H1 (cell line): ENCODE results near the gene EGFLAM. TPM values are rescaled to one million over a fixed set of nuclear protein-coding genes. Genes with fewer than 3 reads are reported as not detected.

Source experiments
- CTCF ChIA-PET: fragments of 300-600 bp; sonication (Branson Sonifier 250); formaldehyde crosslinking; loops from one replicate; lab custom pipeline; 2021; ENCODE audit not compliant: partially characterized antibody; lab: Charles Lee
- POLR2A ChIA-PET: fragments of 300-600 bp; sonication (Branson Sonifier 250); formaldehyde crosslinking; loops from one replicate; lab custom pipeline; 2021; ENCODE audit warnings: inconsistent platforms; ENCODE audit not compliant: partially characterized antibody; lab: Charles Lee
- DNase-seq, 2 experiments: peaks; one replicate each; pipeline versions ENCODE4 v3.0.0 to v3.0.0-alpha.2; 2010 to 2022; ENCODE audit warnings: low spot score in 2 of 2, low read depth in 1 of 2, mixed read lengths in 1 of 2
- FAIRE-seq: peaks from 2 replicates; lab custom pipeline; 2011; peaks lifted over from hg19 to GRCh38; lab: Jason Lieb, UNC
- H2AFZ ChIP-seq: 2 replicates; pipeline ENCODE4 v1.8.1; 2012; ENCODE audit warnings: low read length, inconsistent platforms
- H2AK5ac ChIP-seq: 2 replicates; pipeline ENCODE4 v1.6.1; 2013; ENCODE audit warnings: low read depth, low read length
- H2BK120ac ChIP-seq: replicated peaks from 2 replicates; pipeline ENCODE3; 2013; ENCODE audit warnings: low read depth, low read length, inconsistent platforms
- H2BK12ac ChIP-seq: 2 replicates; pipeline ENCODE4 v1.6.1; 2013; ENCODE audit warnings: low read depth, low read length
- H2BK15ac ChIP-seq: 2 replicates; pipeline ENCODE4 v1.6.1; 2013; ENCODE audit warnings: low read length
- H2BK20ac ChIP-seq: 2 replicates; pipeline ENCODE4 v1.6.1; 2013; ENCODE audit warnings: low read length
- H2BK5ac ChIP-seq: 2 replicates; pipeline ENCODE4 v1.6.1; 2013; ENCODE audit warnings: low read depth, low read length
- H3K14ac ChIP-seq: 2 replicates; pipeline ENCODE4 v1.6.1; 2013; ENCODE audit warnings: inconsistent platforms; ENCODE audit not compliant: insufficient read length
- H3K18ac ChIP-seq: 2 replicates; pipeline ENCODE4 v1.6.1; 2013; ENCODE audit warnings: low read length; ENCODE audit errors: extremely low read depth
- H3K23ac ChIP-seq: 2 replicates; pipeline ENCODE4 v1.6.1; 2013; ENCODE audit warnings: inconsistent platforms; ENCODE audit not compliant: insufficient read length
- H3K23me2 ChIP-seq: 2 replicates; pipeline ENCODE4 v1.6.1; 2013; ENCODE audit warnings: low read depth, low read length
- H3K27ac ChIP-seq: 2 replicates; pipeline ENCODE4 v1.6.1; 2011; ENCODE audit warnings: low read depth, low read length, inconsistent platforms
- H3K27me3 ChIP-seq, 4 experiments: replicated peaks in 1 of 4; 1 replicate in 1 of 4; 2 replicates in 3 of 4; pipeline versions ENCODE4 v1.6.1 to v1.8.1; 2011 to 2013; ENCODE audit warnings: low read length in 3 of 4, mild to moderate bottlenecking in 3 of 4, inconsistent platforms in 2 of 4, mixed read lengths in 2 of 4, moderate library complexity in 1 of 4; ENCODE audit not compliant: control insufficient read depth in 3 of 4, insufficient read depth in 3 of 4; ENCODE audit errors: extremely low read depth in 1 of 4
- H3K36me3 ChIP-seq, 4 experiments: 2 replicates each; pipeline versions ENCODE4 v1.6.1 to v1.8.1; 2011 to 2013; ENCODE audit warnings: mild to moderate bottlenecking in 4 of 4, low read length in 3 of 4, moderate library complexity in 2 of 4, control low read depth in 1 of 4, inconsistent platforms in 1 of 4; ENCODE audit not compliant: insufficient read depth in 4 of 4, control insufficient read depth in 2 of 4
- H3K4ac ChIP-seq: replicated peaks from 2 replicates; pipeline ENCODE3; 2013; ENCODE audit warnings: low read length, low read depth, mixed read lengths, inconsistent platforms; ENCODE audit not compliant: insufficient read length
- H3K4me1 ChIP-seq, 4 experiments: replicated peaks in 1 of 4; 1 replicate in 1 of 4; 2 replicates in 3 of 4; pipeline versions ENCODE4 v1.6.1 to v1.8.1; 2011 to 2013; ENCODE audit warnings: low read length in 3 of 4, inconsistent platforms in 2 of 4, mixed read lengths in 1 of 4; ENCODE audit not compliant: insufficient read depth in 4 of 4, control insufficient read depth in 3 of 4
- H3K4me2 ChIP-seq, 2 experiments: 2 replicates each; pipeline versions ENCODE4 v1.6.1 to v1.8.1; 2011 to 2013; ENCODE audit warnings: low read depth in 2 of 2, low read length in 2 of 2, control low read depth in 1 of 2, inconsistent platforms in 1 of 2, mild to moderate bottlenecking in 1 of 2; ENCODE audit not compliant: insufficient read depth in 1 of 2
- H3K4me3 ChIP-seq, 4 experiments: fragments of 200-600, 300-600 bp in 1 of 4; sonication (generic), shearing (Covaris generic), sonication (Bioruptor Twin) in 1 of 4; 2 replicates each; pipeline versions ENCODE4 v1.5.1 to v1.8.1; 2011 to 2016; ENCODE audit warnings: low read length in 4 of 4, low read depth in 3 of 4, control low read depth in 2 of 4, inconsistent platforms in 2 of 4, mild to moderate bottlenecking in 2 of 4, mixed read lengths in 1 of 4, moderate library complexity in 1 of 4; ENCODE audit not compliant: insufficient read depth in 2 of 4; ENCODE audit errors: extremely low read depth in 1 of 4
- H3K56ac ChIP-seq: replicated peaks from 2 replicates; pipeline ENCODE3; 2013; ENCODE audit warnings: low read depth, mild to moderate bottlenecking, mixed read lengths, low read length, inconsistent platforms; ENCODE audit not compliant: insufficient read length
- H3K79me1 ChIP-seq: 2 replicates; pipeline ENCODE4 v1.6.1; 2013; ENCODE audit warnings: low read depth, low read length, control low read depth
- H3K79me2 ChIP-seq, 2 experiments: 2 replicates each; pipeline versions ENCODE4 v1.6.1 to v1.8.1; 2012 to 2013; ENCODE audit warnings: low read length in 2 of 2, mild to moderate bottlenecking in 2 of 2, inconsistent platforms in 1 of 2; ENCODE audit not compliant: insufficient read depth in 2 of 2, control insufficient read depth in 1 of 2
- H3K9ac ChIP-seq, 4 experiments: replicated peaks in 1 of 4; 1 replicate in 1 of 4; 2 replicates in 3 of 4; pipeline versions ENCODE4 v1.6.1 to v1.8.1; 2011 to 2013; ENCODE audit warnings: low read depth in 3 of 4, low read length in 3 of 4, control low read depth in 2 of 4, mild to moderate bottlenecking in 2 of 4, moderate library complexity in 2 of 4, inconsistent platforms in 1 of 4; ENCODE audit errors: extremely low read depth in 1 of 4
- H3K9me3 ChIP-seq, 2 experiments: 2 replicates each; pipeline versions ENCODE4 v1.6.1 to v1.8.1; 2012 to 2013; ENCODE audit warnings: mild to moderate bottlenecking in 2 of 2, moderate library complexity in 2 of 2, control low read depth in 1 of 2, inconsistent platforms in 1 of 2, low read depth in 1 of 2, low read length in 1 of 2, mixed read lengths in 1 of 2; ENCODE audit not compliant: insufficient read depth in 2 of 2
- H4K20me1 ChIP-seq, 2 experiments: replicated peaks in 1 of 2; 2 replicates each; pipeline versions ENCODE3 to v1.8.1; 2011 to 2013; ENCODE audit warnings: inconsistent platforms in 2 of 2, low read length in 2 of 2, mild to moderate bottlenecking in 1 of 2; ENCODE audit not compliant: insufficient read depth in 2 of 2, control insufficient read depth in 1 of 2
- H4K5ac ChIP-seq: 2 replicates; pipeline ENCODE4 v1.6.1; 2013; ENCODE audit warnings: low read length, low read depth, mixed read lengths, inconsistent platforms; ENCODE audit not compliant: insufficient read length
- H4K8ac ChIP-seq: 2 replicates; pipeline ENCODE4 v1.8.0; 2013; ENCODE audit warnings: mild to moderate bottlenecking, moderate library complexity, low read length, inconsistent platforms; ENCODE audit not compliant: insufficient read depth; ENCODE audit errors: extremely low read depth
- H4K91ac ChIP-seq: replicated peaks from 2 replicates; pipeline ENCODE3; 2013; ENCODE audit warnings: low read length, mixed read lengths, inconsistent platforms; ENCODE audit not compliant: insufficient read length
- ATF3 ChIP-seq: IDR thresholded peaks from 2 replicates; pipeline ENCODE4 v1.6.1; 2011; ENCODE audit warnings: low read depth, mild to moderate bottlenecking, low read length; ENCODE audit not compliant: insufficient read depth
- BACH1 ChIP-seq: IDR thresholded peaks from 2 replicates; pipeline ENCODE4 v1.6.1; 2012; ENCODE audit warnings: low read length, improper control_type of control experiment
- FOSL1 ChIP-seq: IDR thresholded peaks from 2 replicates; pipeline ENCODE4 v1.6.1; 2011; ENCODE audit warnings: mild to moderate bottlenecking, low read depth, low read length, moderate library complexity; ENCODE audit not compliant: insufficient read depth
- HDAC6 ChIP-seq: IDR thresholded peaks from one replicate; pipeline ENCODE4 v1.7.1; 2012; ENCODE audit warnings: low read depth, mild to moderate bottlenecking, inconsistent platforms, low read length, moderate library complexity
- KDM1A ChIP-seq: fragments of 200-600, 300-600 bp; sonication (generic); IDR thresholded peaks from 2 replicates; pipeline ENCODE4 v1.7.1; 2016; ENCODE audit warnings: mild to moderate bottlenecking, low read length, borderline replicate concordance
- POLR2AphosphoS5 ChIP-seq: IDR thresholded peaks from 2 replicates; pipeline ENCODE4 v1.6.1; 2011; ENCODE audit warnings: low read depth, low read length
- POU5F1 ChIP-seq: IDR thresholded peaks from 2 replicates; pipeline ENCODE4 v1.6.1; 2011; ENCODE audit warnings: low read depth, mild to moderate bottlenecking, low read length, moderate library complexity
- SP4 ChIP-seq: IDR thresholded peaks from 2 replicates; pipeline ENCODE4 v1.6.1; 2012; ENCODE audit warnings: low read length, inconsistent platforms
- TAF1 ChIP-seq: IDR thresholded peaks from 2 replicates; pipeline ENCODE4 v1.6.1; 2011; ENCODE audit warnings: mild to moderate bottlenecking, low read depth, low read length
- TBP ChIP-seq: IDR thresholded peaks from 2 replicates; pipeline ENCODE4 v1.6.1; 2011; ENCODE audit warnings: low read depth, low read length, improper control_type of control experiment
- ZNF274 ChIP-seq: IDR thresholded peaks from 2 replicates; pipeline ENCODE4 v1.7.0; 2012; ENCODE audit warnings: low read length, borderline replicate concordance; ENCODE audit errors: extremely low read depth
- WGBS, 2 experiments: shearing (Covaris generic) in 1 of 2; methylation state at CpG; one replicate each; pipeline versions ENCODE4 v1.1.6 to v1.1.7; 2013 to 2015; ENCODE audit warnings: low lambda C conversion rate in 2 of 2, mixed read lengths in 2 of 2, inconsistent platforms in 1 of 2, low coverage in 1 of 2, missing lambda C conversion rate in 1 of 2; ENCODE audit not compliant: insufficient replicate concordance in 2 of 2, insufficient coverage in 1 of 2, insufficient read length in 1 of 2; ENCODE audit errors: extremely low coverage in 1 of 2, missing lambda C conversion rate in 1 of 2; 5-methylcytosine and 5-hydroxymethylcytosine counted together
- polyA plus RNA-seq, 7 experiments: library from polyadenylated mRNA; depleted of rRNA in 3 of 7; stranded (reverse) in 5 of 7; unstranded in 2 of 7; fragments of >200 nt in 5 of 7; fragments of 200-250 nt in 2 of 7; gene quantifications; 1 replicate in 5 of 7; 2 replicates in 1 of 7; 4 replicates in 1 of 7; pipeline versions ENCODE4 v1.2.1 to v1.2.3, GENCODE V29; 2011 to 2013; ENCODE audit warnings: missing spikeins in 2 of 7, mixed read lengths in 2 of 7
- total RNA-seq: library from RNA; stranded (reverse); fragmentation: NEBNext Ultra II Directional; extraction: Animal tissue kit (Norgen Biotek cat#: 25700); gene quantifications from 2 replicates; pipeline ENCODE4 v1.2.1, GENCODE V29; 2021
- TF ChIP-seq, protein P1 (sequence below): IDR thresholded peaks from 2 replicates; pipeline ENCODE4 v1.6.1; 2012; ENCODE audit warnings: inconsistent platforms

The EGFLAM gene
- total and polyA plus RNA-seq, 2 of the 8 experiments (the other 6 are each of a cell fraction or from before 2014, with no cell fraction given) = 0.20 to 0.24 TPM

- Histone ChIP-seq H2AK5ac (no peak overlapping the region), H4K91ac (no peak overlapping the region), H4K20me1 (no peaks in the 10 kb centered on the region), H2BK12ac (no peak overlapping the region), H3K4me3 (no peak overlapping the region), H2AFZ (no peak overlapping the region), H3K27ac (no peak overlapping the region), H2BK5ac (no peak overlapping the region), H4K5ac (no peak overlapping the region), H3K36me3 (peaks cover 0 to 3% (median 0%) of the 10 kb centered on the region in 4 experiments; a peak in 2 of 8 replicates), H3K9me3 (no peaks in the 10 kb centered on the region), H3K27me3 (no peaks in the 10 kb centered on the region), H4K8ac (no peak overlapping the region), H2BK20ac (no peak overlapping the region), H2BK15ac (no peak overlapping the region), H3K23ac (no peak overlapping the region), H3K4me1 (no peaks in the 10 kb centered on the region), H3K18ac (no peak overlapping the region), H3K4me2 (no peak overlapping the region), H3K23me2 (no peaks in the 10 kb centered on the region), H3K14ac (no peak overlapping the region), H3K4ac (no peak overlapping the region), H3K79me1 (no peaks in the 10 kb centered on the region), H3K79me2 (no peaks in the 10 kb centered on the region), H2BK120ac (no peak overlapping the region), H3K9ac (no peak overlapping the region), H3K56ac (no peak overlapping the region)
- no peak for FAIRE-seq
- POLR2A ChIA-PET = no interaction called here
- 82% methylated on average over 5 of the region's 5 CpGs; no CpG with 5 or more reads in 1 of the 2 experiments for WGBS, 2 experiments
- no peak for TF ChIP-seq KDM1A
- TF ChIP-seq FOSL1 = no peak
- TF ChIP-seq POLR2AphosphoS5 = no peak
- TF ChIP-seq SP4 = no peak
- no peak for TF ChIP-seq ATF3
- no peak for TF ChIP-seq POU5F1
- no peak for TF ChIP-seq TBP
- TF ChIP-seq HDAC6 = no peak
- no peak for TF ChIP-seq ZNF274
- no peak for TF ChIP-seq BACH1
- TF ChIP-seq, protein P1, sequence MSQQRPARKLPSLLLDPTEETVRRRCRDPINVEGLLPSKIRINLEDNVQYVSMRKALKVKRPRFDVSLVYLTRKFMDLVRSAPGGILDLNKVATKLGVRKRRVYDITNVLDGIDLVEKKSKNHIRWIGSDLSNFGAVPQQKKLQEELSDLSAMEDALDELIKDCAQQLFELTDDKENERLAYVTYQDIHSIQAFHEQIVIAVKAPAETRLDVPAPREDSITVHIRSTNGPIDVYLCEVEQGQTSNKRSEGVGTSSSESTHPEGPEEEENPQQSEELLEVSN = no peak
- TF ChIP-seq TAF1 = no peak
- DNase-seq = no peak
- CTCF ChIA-PET = interaction anchor here (1.2 to 1.6 kb wide), 5 partner anchors 10 to 158 kb away, joined by 3 to 4 read pairs (median 4); no protein-coding TSS in a partner anchor
These were observed 250.8 kb downstream of the EGFLAM start for GRCh38 chr5:38509185-38509584.
